GM10266 (cell line): ENCODE data around the gene CCDC107.

Source experiments
- DNase-seq: peaks from one replicate; pipeline ENCODE4 v3.0.0; 2012; ENCODE audit errors: extremely low spot score
- TF ChIP-seq, protein P1 (sequence below): IDR thresholded peaks from 2 replicates; pipeline ENCODE4 v1.5.1; 2012; ENCODE audit warnings: mild to moderate bottlenecking, low read depth; ENCODE audit not compliant: control insufficient read depth, insufficient read depth; ENCODE audit errors: missing control alignments

The CCDC107 gene

DNA sequence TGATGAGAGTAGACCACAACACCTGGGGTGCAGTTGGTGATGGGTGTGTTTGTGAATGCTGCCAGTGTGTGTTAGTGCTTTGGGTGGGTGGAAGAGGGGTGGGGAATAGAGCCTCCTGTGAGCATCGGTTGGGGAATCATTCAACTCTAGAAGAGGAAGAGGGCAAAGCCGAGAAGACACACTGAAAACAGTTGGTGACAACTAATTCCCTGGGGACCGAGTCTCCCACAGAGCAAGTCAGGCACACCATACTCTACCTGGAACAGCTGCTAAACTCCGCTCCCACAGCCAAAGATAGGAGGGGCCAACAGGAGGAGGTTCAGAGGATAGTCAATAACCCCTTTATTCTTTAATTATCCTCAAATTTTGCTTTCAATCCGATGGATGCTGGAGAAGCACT, 8.5 kb downstream of the CCDC107 start:
- TF ChIP-seq, protein P1, sequence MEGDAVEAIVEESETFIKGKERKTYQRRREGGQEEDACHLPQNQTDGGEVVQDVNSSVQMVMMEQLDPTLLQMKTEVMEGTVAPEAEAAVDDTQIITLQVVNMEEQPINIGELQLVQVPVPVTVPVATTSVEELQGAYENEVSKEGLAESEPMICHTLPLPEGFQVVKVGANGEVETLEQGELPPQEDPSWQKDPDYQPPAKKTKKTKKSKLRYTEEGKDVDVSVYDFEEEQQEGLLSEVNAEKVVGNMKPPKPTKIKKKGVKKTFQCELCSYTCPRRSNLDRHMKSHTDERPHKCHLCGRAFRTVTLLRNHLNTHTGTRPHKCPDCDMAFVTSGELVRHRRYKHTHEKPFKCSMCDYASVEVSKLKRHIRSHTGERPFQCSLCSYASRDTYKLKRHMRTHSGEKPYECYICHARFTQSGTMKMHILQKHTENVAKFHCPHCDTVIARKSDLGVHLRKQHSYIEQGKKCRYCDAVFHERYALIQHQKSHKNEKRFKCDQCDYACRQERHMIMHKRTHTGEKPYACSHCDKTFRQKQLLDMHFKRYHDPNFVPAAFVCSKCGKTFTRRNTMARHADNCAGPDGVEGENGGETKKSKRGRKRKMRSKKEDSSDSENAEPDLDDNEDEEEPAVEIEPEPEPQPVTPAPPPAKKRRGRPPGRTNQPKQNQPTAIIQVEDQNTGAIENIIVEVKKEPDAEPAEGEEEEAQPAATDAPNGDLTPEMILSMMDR, result no peak
- DNase-seq, result no peak

DNA sequence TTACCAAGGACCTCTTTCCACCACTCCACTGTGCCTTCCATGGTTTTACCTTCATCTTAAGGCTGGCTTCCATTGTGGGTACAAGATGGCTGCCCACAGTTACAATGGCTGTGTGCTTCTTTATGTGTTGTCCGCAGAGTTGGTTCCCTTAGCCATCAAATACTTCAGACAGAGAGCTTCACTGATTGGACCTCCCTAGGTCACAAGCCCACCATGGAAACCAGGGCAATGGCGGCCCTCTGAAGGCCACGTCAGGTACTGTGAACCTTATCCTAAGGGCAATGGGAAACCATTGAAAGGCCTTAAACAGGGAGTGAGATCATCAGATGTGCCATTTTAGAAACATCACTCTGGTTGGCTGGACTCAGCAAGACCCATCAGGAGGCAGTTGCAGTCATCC, 9.8 kb downstream of the CCDC107 start:
- DNase-seq, result no peak
- TF ChIP-seq, protein P1, result no peak

DNA sequence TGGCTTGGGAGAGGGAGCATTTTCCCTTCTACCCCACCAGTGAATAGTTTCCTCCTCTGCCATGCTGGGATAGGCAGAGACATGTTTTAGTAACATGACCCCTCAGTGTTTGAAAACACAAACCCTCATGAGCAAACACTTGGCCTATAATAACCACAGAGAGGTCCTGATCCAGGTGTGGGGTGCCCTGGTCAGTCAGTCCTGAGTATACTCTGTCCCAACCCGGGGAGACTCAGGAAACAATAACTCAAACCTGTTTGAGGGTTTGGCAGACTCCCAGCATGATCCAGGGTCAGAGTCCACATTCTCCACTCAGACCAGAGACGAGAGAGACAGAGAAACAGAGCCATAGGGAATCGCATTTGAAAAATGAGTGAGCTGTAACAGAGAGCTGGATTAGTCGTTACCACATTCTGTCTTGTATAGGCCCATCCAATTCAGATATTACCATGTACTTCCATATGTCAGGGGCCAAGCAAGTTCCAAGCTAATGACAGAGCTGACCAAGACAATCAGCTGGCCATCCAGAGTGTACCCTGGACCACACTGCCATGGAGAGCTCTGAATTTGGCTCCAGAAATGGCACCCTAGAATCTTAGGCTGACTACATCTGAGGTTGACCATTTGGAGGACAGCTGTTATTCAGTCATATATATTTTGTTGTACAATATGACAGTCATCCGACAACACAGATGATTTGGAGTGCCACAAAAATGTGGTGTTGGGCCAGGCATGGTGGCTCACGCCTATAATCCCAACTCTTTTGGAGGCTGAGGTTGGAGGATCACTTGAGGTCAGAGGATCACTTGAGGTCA, 11.4 kb downstream of the CCDC107 start:
- TF ChIP-seq, protein P1, result no peak

DNA sequence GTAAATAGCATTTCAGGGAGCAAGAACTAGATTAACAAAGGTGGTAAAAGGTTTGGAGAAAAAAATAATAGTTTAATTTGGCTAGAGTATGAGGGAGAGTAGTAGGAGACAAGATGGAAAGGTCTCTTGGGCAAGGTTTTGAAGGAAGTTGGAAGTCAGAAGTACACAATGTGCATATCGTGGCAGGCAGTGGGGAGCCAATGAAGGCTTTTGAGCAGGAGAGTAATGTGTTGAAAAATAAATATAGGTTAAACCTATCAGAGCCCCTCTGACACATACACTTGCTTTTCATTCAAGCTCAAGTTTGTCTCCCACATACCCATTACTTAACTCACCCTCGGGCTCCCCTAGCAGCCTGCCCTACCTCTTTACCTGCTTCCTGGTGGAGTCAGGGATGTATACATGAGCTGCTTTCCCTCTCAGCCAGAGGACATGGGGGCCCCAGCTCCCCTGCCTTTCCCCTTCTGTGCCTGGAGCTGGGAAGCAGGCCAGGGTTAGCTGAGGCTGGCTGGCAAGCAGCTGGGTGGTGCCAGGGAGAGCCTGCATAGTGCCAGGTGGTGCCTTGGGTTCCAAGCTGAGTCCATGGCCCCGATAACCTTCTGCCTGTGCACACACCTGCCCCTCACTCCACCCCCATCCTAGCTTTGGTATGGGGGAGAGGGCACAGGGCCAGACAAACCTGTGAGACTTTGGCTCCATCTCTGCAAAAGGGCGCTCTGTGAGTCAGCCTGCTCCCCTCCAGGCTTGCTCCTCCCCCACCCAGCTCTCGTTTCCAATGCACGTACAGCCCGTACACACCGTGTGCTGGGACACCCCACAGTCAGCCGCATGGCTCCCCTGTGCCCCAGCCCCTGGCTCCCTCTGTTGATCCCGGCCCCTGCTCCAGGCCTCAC, 15.3 kb downstream of the CCDC107 start, which contains the start of gene CA9:
TSS of gene CA9 (plus strand) at position 797 of the 893 bp plus-strand sequence. CDS start at position 829, 32 bp downstream.
- no peak for DNase-seq
- TF ChIP-seq, protein P1, result no peak

More for the DNA sequence above, 11.4 kb downstream of the CCDC107 start:
- no peak for DNase-seq

DNA sequence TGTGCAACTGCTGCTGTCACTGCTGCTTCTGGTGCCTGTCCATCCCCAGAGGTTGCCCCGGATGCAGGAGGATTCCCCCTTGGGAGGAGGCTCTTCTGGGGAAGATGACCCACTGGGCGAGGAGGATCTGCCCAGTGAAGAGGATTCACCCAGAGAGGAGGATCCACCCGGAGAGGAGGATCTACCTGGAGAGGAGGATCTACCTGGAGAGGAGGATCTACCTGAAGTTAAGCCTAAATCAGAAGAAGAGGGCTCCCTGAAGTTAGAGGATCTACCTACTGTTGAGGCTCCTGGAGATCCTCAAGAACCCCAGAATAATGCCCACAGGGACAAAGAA, 15.9 kb downstream of the CCDC107 start:
- DNase-seq, result no peak
- TF ChIP-seq, protein P1, result no peak

DNA sequence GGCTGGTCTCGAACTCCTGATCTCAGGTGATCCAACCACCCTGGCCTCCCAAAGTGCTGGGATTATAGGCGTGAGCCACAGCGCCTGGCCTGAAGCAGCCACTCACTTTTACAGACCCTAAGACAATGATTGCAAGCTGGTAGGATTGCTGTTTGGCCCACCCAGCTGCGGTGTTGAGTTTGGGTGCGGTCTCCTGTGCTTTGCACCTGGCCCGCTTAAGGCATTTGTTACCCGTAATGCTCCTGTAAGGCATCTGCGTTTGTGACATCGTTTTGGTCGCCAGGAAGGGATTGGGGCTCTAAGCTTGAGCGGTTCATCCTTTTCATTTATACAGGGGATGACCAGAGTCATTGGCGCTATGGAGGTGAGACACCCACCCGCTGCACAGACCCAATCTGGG, 17.1 kb downstream of the CCDC107 start:
- no peak for DNase-seq
- TF ChIP-seq, protein P1, result no peak

DNA sequence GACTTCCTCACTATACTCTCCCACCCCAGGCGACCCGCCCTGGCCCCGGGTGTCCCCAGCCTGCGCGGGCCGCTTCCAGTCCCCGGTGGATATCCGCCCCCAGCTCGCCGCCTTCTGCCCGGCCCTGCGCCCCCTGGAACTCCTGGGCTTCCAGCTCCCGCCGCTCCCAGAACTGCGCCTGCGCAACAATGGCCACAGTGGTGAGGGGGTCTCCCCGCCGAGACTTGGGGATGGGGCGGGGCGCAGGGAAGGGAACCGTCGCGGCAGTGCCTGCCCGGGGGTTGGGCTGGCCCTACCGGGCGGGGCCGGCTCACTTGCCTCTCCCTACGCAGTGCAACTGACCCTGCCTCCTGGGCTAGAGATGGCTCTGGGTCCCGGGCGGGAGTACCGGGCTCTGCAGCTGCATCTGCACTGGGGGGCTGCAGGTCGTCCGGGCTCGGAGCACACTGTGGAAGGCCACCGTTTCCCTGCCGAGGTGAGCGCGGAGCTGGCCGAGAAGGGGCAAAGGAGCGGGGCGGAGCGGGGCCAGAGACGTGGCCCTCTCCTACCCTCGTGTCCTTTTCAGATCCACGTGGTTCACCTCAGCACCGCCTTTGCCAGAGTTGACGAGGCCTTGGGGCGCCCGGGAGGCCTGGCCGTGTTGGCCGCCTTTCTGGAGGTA, 17.8 kb downstream of the CCDC107 start:
- DNase-seq, result peak; percentile 76
- TF ChIP-seq, protein P1, result no peak
